Right renal pelvis (tissue), 4 donors: ENCODE measurements around the gene RTKN2. TPM values are rescaled to one million over a fixed set of nuclear protein-coding genes. Genes with fewer than 3 reads are reported as not detected.

Source experiments
- DNase-seq, 4 donors: peaks; one replicate each; pipeline ENCODE4 v3.0.0-alpha.2; 2013; ENCODE audit warnings: low read depth in 4 of 4, low spot score in 3 of 4, missing footprints in 1 of 4
- polyA plus RNA-seq, 4 donors: library from polyadenylated mRNA; unstranded; fragments of 120-200 nt; gene quantifications; one replicate each; pipeline ENCODE4 v1.2.1, GENCODE V29; 2013; ENCODE audit not compliant: insufficient read length in 4 of 4

The RTKN2 gene
- polyA plus RNA-seq, 4 donors, result 10.0 to 13.7 (median 12.5) TPM

GRCh38 chr10:62230344-62231121 is 38.1 kb downstream of the RTKN2 start:
- DNase-seq, result no peak

- DNase-seq, result no peak
Observed at GRCh38 chr10:62225362-62225761, 43.3 kb downstream of the RTKN2 start.

GRCh38 chr10:62224606-62225005 is 44.0 kb downstream of the RTKN2 start:
- DNase-seq, result no peak

GRCh38 chr10:62217683-62218082 is 51.0 kb downstream of the RTKN2 start:
- DNase-seq, result no peak

- DNase-seq, result no peak
Observed at GRCh38 chr10:62214364-62214874, 54.2 kb downstream of the RTKN2 start.

- no peak for DNase-seq
Observed at GRCh38 chr10:62205750-62206399, 62.8 kb downstream of the RTKN2 start.

- no peak for DNase-seq
Observed at GRCh38 chr10:62199584-62199983, 69.1 kb downstream of the RTKN2 start.

- no peak for DNase-seq
Observed at GRCh38 chr10:62196528-62196927, 72.1 kb downstream of the RTKN2 start.

- DNase-seq, result no peak
Observed at GRCh38 chr10:62195675-62195926, 73.0 kb downstream of the RTKN2 start.

- DNase-seq, result no peak
Observed at GRCh38 chr10:62194924-62195674, 73.5 kb downstream of the RTKN2 start.

GRCh38 chr10:62193479-62193878 is 75.2 kb downstream of the RTKN2 start:
- DNase-seq, result no peak

- DNase-seq, result no peak
Observed at GRCh38 chr10:62189131-62189530, 79.5 kb downstream of the RTKN2 start.

GRCh38 chr10:62188021-62188616 is 80.5 kb downstream of the RTKN2 start:
- DNase-seq, result no peak

GRCh38 chr10:62186999-62187675 is 81.5 kb downstream of the RTKN2 start:
- DNase-seq, result no peak

- DNase-seq, result no peak
Observed at GRCh38 chr10:62185919-62186692, 82.5 kb downstream of the RTKN2 start.

- no peak for DNase-seq
Observed at GRCh38 chr10:62183857-62184795, 84.5 kb downstream of the RTKN2 start.

GRCh38 chr10:62183442-62183841 is 85.2 kb downstream of the RTKN2 start:
- no peak for DNase-seq

- no peak for DNase-seq
Observed at GRCh38 chr10:62182595-62182994, 86.0 kb downstream of the RTKN2 start.

- DNase-seq, result no peak
Observed at GRCh38 chr10:62182171-62182570, 86.5 kb downstream of the RTKN2 start.
